ENCODE results near the gene BAIAP2L2. TPM values are rescaled to one million over a fixed set of nuclear protein-coding genes. Genes with fewer than 3 reads are reported as not detected.

Gene BAIAP2L2
- total and polyA plus RNA-seq, 2 experiments from 2014 or later: 3.9 to 5.6 TPM

GRCh38 chr22:38108561-38109319 is 1.7 kb downstream of the BAIAP2L2 start:
- ATAC-seq: no peak
- Histone ChIP-seq H3K9me2 (ENCODE audit: insufficient read depth) (no peaks in the 10 kb centered on the region), H3F3A (replicated peaks; ENCODE audit: low read depth) (peaks cover 7% of the 10 kb centered on the region), H2AFZ (no peak overlapping the region), H3K36me3 (ENCODE audit: insufficient read depth) (no peaks in the 10 kb centered on the region), H3K4me2 (no peak overlapping the region), H3K4me3 (no peak overlapping the region), H4K20me1 (replicated peaks; ENCODE audit: insufficient read depth) (no peaks in the 10 kb centered on the region), H3K27me3 (ENCODE audit: insufficient read depth) (no peaks in the 10 kb centered on the region), H3K4me1 (ENCODE audit: insufficient read depth) (peaks cover 8% of the 10 kb centered on the region; the same call in 1 of the 2 replicates), H3K79me2 (replicated peaks; ENCODE audit: insufficient read depth) (no peaks in the 10 kb centered on the region), H3K27ac (ENCODE audit: low read depth) (no peak overlapping the region)
- no peak for DNase-seq (ENCODE audit: low spot score)
- peaks cover 29% of the 10 kb centered on the region for H3K27me3 Mint-ChIP-seq (ENCODE audit: insufficient read depth, low read depth, poor library complexity)
- peaks cover 9% of the 10 kb centered on the region; the same call in 2 of the 3 replicates for H3K4me1 Mint-ChIP-seq
- TF ChIP-seq EZH2 (IDR thresholded peaks at IDR 0.05; ENCODE audit: low read depth, unreplicated experiment) (no peak), STAT1 (IDR thresholded peaks at IDR 0.05; ENCODE audit: unreplicated experiment) (no peak), JUNB (IDR thresholded peaks at IDR 0.05; ENCODE audit: unreplicated experiment) (no peak), POLR2AphosphoS5 (IDR thresholded peaks at IDR 0.05; ENCODE audit: low read depth) (no peak), EZH2phosphoT487 (IDR thresholded peaks at IDR 0.05; ENCODE audit: unreplicated experiment) (no peak), CTCF (conservative IDR thresholded peaks at IDR 0.05; ENCODE audit: low read depth in 2 of 2) (no peak), ZNF114 (CRISPR knock-in tag; IDR thresholded peaks at IDR 0.05) (no peak), CREB1 (CRISPR knock-in tag; IDR thresholded peaks at IDR 0.05; ENCODE audit: low read depth) (no peak)
- TF ChIP-seq, protein P1, sequence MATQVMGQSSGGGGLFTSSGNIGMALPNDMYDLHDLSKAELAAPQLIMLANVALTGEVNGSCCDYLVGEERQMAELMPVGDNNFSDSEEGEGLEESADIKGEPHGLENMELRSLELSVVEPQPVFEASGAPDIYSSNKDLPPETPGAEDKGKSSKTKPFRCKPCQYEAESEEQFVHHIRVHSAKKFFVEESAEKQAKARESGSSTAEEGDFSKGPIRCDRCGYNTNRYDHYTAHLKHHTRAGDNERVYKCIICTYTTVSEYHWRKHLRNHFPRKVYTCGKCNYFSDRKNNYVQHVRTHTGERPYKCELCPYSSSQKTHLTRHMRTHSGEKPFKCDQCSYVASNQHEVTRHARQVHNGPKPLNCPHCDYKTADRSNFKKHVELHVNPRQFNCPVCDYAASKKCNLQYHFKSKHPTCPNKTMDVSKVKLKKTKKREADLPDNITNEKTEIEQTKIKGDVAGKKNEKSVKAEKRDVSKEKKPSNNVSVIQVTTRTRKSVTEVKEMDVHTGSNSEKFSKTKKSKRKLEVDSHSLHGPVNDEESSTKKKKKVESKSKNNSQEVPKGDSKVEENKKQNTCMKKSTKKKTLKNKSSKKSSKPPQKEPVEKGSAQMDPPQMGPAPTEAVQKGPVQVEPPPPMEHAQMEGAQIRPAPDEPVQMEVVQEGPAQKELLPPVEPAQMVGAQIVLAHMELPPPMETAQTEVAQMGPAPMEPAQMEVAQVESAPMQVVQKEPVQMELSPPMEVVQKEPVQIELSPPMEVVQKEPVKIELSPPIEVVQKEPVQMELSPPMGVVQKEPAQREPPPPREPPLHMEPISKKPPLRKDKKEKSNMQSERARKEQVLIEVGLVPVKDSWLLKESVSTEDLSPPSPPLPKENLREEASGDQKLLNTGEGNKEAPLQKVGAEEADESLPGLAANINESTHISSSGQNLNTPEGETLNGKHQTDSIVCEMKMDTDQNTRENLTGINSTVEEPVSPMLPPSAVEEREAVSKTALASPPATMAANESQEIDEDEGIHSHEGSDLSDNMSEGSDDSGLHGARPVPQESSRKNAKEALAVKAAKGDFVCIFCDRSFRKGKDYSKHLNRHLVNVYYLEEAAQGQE (IDR thresholded peaks at IDR 0.05; ENCODE audit: unreplicated experiment): no peak
- TF ChIP-seq, protein P2, sequence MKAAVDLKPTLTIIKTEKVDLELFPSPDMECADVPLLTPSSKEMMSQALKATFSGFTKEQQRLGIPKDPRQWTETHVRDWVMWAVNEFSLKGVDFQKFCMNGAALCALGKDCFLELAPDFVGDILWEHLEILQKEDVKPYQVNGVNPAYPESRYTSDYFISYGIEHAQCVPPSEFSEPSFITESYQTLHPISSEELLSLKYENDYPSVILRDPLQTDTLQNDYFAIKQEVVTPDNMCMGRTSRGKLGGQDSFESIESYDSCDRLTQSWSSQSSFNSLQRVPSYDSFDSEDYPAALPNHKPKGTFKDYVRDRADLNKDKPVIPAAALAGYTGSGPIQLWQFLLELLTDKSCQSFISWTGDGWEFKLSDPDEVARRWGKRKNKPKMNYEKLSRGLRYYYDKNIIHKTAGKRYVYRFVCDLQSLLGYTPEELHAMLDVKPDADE (IDR thresholded peaks at IDR 0.05): no peak
- peaks cover 3% of the 10 kb centered on the region; the same call in 1 of the 3 replicates for H3K36me3 Mint-ChIP-seq (ENCODE audit: low read depth)
- H3K9me3 Mint-ChIP-seq: peaks cover 5% of the 10 kb centered on the region; the same call in 2 of the 3 replicates
- no peak overlapping the region for H3K27ac Mint-ChIP-seq
- H3K4me3 Mint-ChIP-seq: no peak overlapping the region
